HG03139 (cell line): ENCODE results near the gene PTS.

Experiments used
- ATAC-seq: cut with Tn5 transposase; IDR thresholded peaks from one replicate; pipeline ENCODE4 v1.9.1; 2021; ENCODE audit not compliant: unreplicated experiment

The PTS gene

GRCh38 chr11:112260490-112260889 is 34.3 kb downstream of the PTS start, which contains the start of gene PLET1:
Gene PLET1, minus strand, starts transcription at chr11:112260860. Its CDS starts 271 bp downstream, at chr11:112260589.
- ATAC-seq = no peak

DNA sequence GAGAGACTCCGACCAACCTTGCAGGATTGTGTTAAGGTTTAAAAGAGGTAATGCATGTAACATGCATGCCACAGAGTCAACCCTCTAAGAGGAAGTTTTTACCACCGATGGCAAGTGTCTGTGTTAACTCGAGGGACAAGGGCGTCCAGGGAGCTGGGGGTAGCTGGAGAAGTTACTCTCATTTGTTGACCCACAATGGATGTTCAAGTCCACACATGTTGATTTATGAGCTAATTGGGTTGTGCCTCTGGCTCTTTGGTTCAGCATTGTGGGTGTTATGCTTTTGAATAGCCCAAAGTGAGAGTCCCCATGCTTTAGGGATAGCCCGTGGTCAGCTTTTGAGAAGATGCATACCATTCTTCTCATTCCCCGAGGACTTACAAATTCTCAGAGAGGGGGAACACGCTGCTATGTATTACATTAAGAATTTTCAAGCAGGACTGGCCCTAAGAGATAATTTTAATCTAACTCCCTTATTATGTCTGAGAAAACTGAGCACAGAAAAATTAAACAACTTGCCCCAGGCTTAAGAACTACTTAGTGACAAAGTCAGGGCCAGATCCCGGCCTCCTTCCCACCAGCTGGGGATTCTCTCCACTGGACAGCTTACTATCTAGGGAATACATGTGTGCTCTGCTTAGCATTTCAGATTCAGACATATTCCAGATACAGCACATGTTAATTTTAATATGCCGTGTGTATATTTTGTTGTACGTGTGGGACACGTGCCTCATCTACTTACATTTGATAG is 39.6 kb downstream of the PTS start:
- ATAC-seq = no peak

GRCh38 chr11:112266410-112266778 is 40.2 kb downstream of the PTS start:
- ATAC-seq = no peak

DNA sequence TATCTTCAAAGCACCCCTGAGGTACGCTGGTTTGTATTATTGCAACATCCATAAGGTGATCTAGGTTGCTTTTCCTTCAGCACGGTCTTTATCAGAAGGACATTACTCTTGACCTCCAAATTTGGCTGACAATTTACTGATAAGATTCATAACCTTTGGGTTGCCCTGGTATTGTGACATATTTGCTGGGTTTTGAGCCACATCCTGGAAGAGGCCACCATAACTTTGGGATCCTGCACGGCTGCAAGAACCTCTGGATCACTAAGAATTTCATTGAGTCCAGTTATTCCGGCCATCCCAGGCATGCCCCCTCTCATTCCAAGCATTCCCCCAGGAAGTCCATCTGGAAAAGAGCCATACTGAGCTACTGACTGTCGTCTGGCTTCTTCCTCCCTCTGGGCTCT is 41.0 kb downstream of the PTS start:
- no peak for ATAC-seq

GRCh38 chr11:112268406-112268805 is 42.2 kb downstream of the PTS start:
- no peak for ATAC-seq

- ATAC-seq = no peak
Measured at GRCh38 chr11:112269139-112269538, 42.9 kb downstream of the PTS start.

- ATAC-seq = no peak
Measured at GRCh38 chr11:112270551-112271180, 44.4 kb downstream of the PTS start.

- ATAC-seq = no peak
Measured at GRCh38 chr11:112271242-112271641, 45.0 kb downstream of the PTS start.

DNA sequence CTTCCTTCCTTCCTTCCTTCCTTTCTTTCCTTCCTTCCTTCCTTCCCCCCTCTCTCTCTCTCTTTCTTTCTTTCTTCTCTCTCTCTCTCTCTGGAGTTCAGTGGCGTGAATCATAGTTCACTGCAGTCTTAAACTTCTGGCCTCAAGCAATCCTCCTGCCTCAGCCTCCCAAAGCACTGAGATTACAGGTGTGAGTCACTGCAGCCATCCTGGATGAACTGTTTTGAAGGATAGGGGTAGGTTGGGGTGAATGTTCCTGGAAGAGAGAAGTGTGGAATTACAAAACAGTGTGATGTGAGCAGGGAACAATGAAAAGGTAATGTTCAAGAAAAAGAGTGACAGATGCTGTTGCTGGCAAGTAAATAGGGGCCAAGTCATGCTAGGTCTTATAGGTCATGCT is 46.8 kb downstream of the PTS start:
- no peak for ATAC-seq

GRCh38 chr11:112274007-112274783 is 48.0 kb downstream of the PTS start:
- ATAC-seq = no peak

GRCh38 chr11:112277029-112277428 is 50.8 kb downstream of the PTS start:
- ATAC-seq = no peak

DNA sequence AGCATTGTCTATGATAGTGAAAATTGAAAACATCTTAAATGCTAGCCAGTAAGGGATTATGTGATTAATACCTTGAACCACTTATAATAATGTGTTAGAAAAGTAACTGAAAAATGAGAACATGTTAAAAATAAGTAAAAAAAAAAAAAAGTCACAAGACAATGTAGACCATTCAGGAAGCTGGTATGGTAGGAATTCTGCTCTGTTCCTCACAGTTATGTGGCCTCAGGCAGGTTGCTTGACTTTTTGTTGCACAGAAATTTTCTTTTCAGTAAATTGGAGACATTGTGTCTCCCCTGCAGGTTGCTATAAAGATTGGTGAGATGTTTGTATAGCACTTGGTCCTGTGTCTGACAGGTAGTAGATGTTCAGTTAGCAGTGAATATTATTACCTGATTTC is 51.7 kb downstream of the PTS start:
- no peak for ATAC-seq

- no peak for ATAC-seq
Measured at GRCh38 chr11:112278803-112279202, 52.6 kb downstream of the PTS start.

DNA sequence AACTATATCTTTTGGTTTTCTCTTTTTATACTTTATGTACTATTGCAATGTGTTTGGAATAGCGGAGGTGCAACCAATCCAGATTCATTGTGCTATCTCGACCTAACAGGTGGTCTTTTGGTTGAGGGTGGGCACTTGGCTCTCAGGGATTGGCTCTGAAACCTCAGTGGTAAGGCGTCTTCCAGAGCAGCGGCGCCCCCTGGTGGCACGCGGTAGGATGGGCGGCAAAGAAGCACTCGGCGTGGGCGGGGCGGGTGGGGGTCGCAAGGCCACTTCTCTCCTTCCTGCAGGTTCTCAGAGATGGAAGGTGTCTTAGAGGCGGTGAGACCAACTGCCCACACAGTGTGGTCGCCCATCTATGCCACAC is 53.7 kb downstream of the PTS start:
- ATAC-seq = no peak

DNA sequence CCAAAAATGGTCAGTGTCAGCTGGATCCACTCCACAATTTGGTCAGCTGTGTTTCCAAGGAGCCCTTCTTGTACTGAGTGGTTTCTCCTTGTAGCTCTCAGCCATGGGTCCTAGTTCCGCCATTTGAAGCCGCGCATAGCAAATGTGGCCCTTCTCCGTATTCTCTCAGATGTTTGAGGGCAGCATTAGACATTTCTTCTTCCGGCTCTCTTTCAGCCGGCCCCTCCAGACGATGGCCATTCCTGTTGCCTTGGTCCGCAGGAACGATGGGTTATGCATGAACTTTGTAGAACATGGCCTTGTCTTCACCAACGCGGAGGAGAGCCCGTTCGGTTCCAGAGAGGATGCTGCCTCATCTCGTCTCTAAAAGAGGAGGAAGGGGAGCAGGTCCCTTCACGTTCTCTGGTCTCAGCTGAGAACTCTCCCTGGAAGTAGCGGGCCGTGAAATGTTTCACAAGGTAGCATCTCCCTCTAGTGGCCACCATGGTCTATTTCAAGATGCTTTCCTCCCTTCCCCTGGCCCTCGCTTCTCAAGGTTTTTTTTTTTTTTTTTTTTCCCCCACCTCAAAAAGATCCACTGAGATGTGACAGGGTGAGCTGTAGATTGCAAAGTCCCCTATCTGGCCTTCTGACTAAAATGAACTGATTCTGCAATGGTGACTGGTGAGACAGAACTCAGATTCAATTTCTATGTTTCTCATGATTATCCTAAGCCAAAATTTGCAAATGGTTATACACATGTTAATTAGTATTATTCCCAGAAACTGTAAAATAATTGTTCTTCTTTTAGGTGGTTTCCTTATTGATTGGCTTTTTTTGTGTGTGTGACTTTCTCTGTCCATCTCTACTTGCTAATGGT is 54.3 kb downstream of the PTS start:
- no peak for ATAC-seq

- no peak for ATAC-seq
Measured at GRCh38 chr11:112281726-112282125, 55.5 kb downstream of the PTS start.
